Measurements from ENCODE around the gene BAZ1A. TPM values are rescaled to one million over a fixed set of nuclear protein-coding genes. Genes with fewer than 3 reads are reported as not detected.
"Not testable (repeated sequence)": the region's sequence is repeated elsewhere in the genome, so short reads cannot be mapped to it uniquely, and the experiment has no call there.

BAZ1A gene
- total and polyA plus RNA-seq, 5 donors = 5.0 to 11.5 (median 6.8) TPM

DNA sequence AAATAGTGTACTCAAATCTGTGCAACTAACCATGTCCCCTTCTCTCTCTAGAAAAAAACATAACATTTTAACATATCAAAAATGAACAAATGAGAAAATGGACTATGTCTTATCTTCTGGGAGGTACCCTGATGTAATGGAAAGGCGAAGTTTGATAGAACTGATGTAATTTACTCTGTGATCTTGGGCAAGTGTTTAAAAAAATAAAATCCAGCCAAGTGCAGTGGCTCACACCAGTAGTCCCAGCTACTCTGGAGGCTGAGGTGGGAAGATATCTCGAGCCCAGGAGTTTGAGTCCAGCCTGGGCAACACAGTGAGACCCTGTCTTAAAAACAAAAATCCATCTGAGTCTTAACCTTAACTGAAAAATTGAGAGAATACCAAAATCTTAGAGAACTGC is 124.9 kb downstream of the BAZ1A start:
- WGBS = 93% methylated on average over 2 of the region's 2 CpGs
- Histone ChIP-seq H3K9me3 (ENCODE audit: control insufficient read depth, low read length) (no peaks in the 10 kb centered on the region), H3K27ac (ENCODE audit: low read length) (no peak overlapping the region), H3K4me1 (ENCODE audit: control insufficient read depth, insufficient read depth, low read length) (no peaks in the 10 kb centered on the region), H3K4me3 (ENCODE audit: low read length) (no peak overlapping the region), H3K27me3 (ENCODE audit: control insufficient read depth, insufficient read depth) (no peaks in the 10 kb centered on the region)
- intact Hi-C loops (cut with DNase I) = no loop called here
- ATAC-seq (no peak), DNase-seq (no peak)

DNA sequence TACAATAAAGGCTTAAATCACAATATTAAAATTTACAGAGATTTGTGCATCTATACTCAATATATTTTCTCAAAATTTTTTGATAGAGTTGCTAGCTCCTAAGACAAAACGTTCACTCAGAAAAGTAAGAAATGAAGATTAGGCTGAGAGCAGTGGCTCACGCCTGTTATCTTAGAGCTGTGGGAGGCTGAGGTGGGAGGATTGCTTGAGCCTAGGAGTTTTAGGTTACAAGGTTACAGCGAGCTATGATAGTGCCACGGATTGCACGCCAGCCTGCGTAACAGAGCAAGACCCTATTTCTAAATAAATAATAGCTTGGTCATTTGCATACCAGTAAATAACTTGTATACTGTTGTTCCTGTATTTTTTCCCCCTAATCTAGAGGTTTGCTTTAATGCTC is 125.8 kb downstream of the BAZ1A start:
- Histone ChIP-seq H3K27ac (ENCODE audit: low read length) (no peak overlapping the region), H3K4me3 (ENCODE audit: low read length) (no peak overlapping the region), H3K27me3 (ENCODE audit: control insufficient read depth, insufficient read depth) (no peaks in the 10 kb centered on the region), H3K9me3 (ENCODE audit: control insufficient read depth, low read length) (no peaks in the 10 kb centered on the region), H3K4me1 (ENCODE audit: control insufficient read depth, insufficient read depth, low read length) (no peaks in the 10 kb centered on the region)
- ATAC-seq = no peak
- intact Hi-C loops (cut with DNase I) = no loop called here
- WGBS = 68% methylated on average over 6 of the region's 6 CpGs
- DNase-seq = no peak

DNA sequence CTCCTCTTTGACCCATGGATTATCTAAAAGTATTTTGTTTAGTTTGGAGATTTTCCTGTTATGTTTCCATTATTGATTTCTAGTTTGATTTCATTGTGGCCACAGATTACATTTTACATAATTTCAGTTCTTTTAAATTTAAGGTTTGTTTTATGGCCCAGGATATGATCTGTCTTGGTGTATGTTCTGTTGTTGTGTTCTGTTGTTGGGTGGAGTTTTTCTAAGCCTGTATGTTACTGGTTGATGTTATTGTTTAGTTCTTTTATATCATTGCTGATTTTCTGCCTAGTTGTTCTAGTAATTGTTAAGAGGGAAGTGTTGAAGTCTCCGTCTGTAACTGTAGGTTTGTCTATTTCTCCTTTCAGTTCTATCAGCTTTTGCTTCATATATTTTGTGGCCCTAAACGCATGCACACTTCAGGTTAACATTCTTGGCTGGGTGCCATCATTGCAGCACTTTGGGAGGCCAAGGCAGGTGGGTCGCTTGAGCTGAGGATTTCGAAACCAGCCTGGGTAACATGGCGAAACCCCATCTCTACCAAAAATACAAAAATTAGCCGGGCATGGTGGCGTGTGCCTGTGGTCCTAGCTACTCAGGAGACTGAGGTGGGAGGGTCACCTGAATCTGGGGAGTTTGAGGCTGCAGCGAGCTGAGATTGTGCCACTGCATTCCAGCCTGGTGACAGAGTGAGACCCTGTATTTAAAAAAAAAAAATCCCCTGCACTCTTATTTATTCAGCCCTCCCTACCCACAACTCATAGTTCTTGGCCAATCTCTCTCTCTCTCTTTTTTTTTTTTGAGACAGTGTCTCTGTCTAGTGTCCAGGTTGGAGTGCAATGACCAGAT is 132.7 kb downstream of the BAZ1A start:
- Histone ChIP-seq H3K4me1 (ENCODE audit: control insufficient read depth, insufficient read depth, low read length) (no peaks in the 10 kb centered on the region), H3K27ac (ENCODE audit: low read length) (no peak overlapping the region), H3K27me3 (ENCODE audit: control insufficient read depth, insufficient read depth) (no peaks in the 10 kb centered on the region), H3K9me3 (ENCODE audit: control insufficient read depth, low read length) (no peaks in the 10 kb centered on the region), H3K4me3 (ENCODE audit: low read length) (no peak overlapping the region)
- intact Hi-C loops (cut with DNase I) = no loop called here
- 79% methylated on average over 8 of the region's 8 CpGs for WGBS
- DNase-seq (no peak), ATAC-seq (no peak)

- Histone ChIP-seq H3K4me1 (ENCODE audit: control insufficient read depth, insufficient read depth, low read length) (no peaks in the 10 kb centered on the region), H3K4me3 (ENCODE audit: low read length) (no peak overlapping the region), H3K27ac (ENCODE audit: low read length) (no peak overlapping the region), H3K27me3 (ENCODE audit: control insufficient read depth, insufficient read depth) (no peaks in the 10 kb centered on the region), H3K9me3 (ENCODE audit: control insufficient read depth, low read length) (no peaks in the 10 kb centered on the region)
- intact Hi-C loops (cut with DNase I) = no loop called here
- 80% methylated on average over 1 of the region's 1 CpG for WGBS
- ATAC-seq = no peak
- DNase-seq = no peak
These were observed 133.3 kb downstream of the BAZ1A start for GRCh38 chr14:34741840-34742239.

GRCh38 chr14:34740139-34740538 is 135.0 kb downstream of the BAZ1A start:
- H3K9me3 ChIP-seq (ENCODE audit: control insufficient read depth, low read length); H3K27ac ChIP-seq (ENCODE audit: low read length); H3K27me3 ChIP-seq (ENCODE audit: control insufficient read depth, insufficient read depth); H3K4me1 ChIP-seq (ENCODE audit: control insufficient read depth, insufficient read depth, low read length); DNase-seq; intact Hi-C loops (cut with DNase I); H3K4me3 ChIP-seq (ENCODE audit: low read length); ATAC-seq: not testable (repeated sequence)
- WGBS = 85% methylated on average over 6 of the region's 6 CpGs

- intact Hi-C loops (cut with DNase I); DNase-seq; H3K27me3 ChIP-seq (ENCODE audit: control insufficient read depth, insufficient read depth); H3K27ac ChIP-seq (ENCODE audit: low read length); H3K4me1 ChIP-seq (ENCODE audit: control insufficient read depth, insufficient read depth, low read length); H3K9me3 ChIP-seq (ENCODE audit: control insufficient read depth, low read length); H3K4me3 ChIP-seq (ENCODE audit: low read length); ATAC-seq: not testable (repeated sequence)
- 95% methylated on average over 4 of the region's 4 CpGs for WGBS
These were observed 138.1 kb downstream of the BAZ1A start for GRCh38 chr14:34737079-34737478.

- no peak for DNase-seq
- H3K27ac ChIP-seq (ENCODE audit: low read length) = no peak overlapping the region
- no peak overlapping the region for H3K4me3 ChIP-seq (ENCODE audit: low read length)
- no peaks in the 10 kb centered on the region for H3K9me3 ChIP-seq (ENCODE audit: control insufficient read depth, low read length)
- no peaks in the 10 kb centered on the region for H3K4me1 ChIP-seq (ENCODE audit: control insufficient read depth, insufficient read depth, low read length)
- ATAC-seq = no peak
- WGBS = 71% methylated on average over 3 of the region's 3 CpGs
- no peaks in the 10 kb centered on the region for H3K27me3 ChIP-seq (ENCODE audit: control insufficient read depth, insufficient read depth)
- intact Hi-C loops (cut with DNase I) = no loop called here
These were observed 141.9 kb downstream of the BAZ1A start for GRCh38 chr14:34733245-34733644.

DNA sequence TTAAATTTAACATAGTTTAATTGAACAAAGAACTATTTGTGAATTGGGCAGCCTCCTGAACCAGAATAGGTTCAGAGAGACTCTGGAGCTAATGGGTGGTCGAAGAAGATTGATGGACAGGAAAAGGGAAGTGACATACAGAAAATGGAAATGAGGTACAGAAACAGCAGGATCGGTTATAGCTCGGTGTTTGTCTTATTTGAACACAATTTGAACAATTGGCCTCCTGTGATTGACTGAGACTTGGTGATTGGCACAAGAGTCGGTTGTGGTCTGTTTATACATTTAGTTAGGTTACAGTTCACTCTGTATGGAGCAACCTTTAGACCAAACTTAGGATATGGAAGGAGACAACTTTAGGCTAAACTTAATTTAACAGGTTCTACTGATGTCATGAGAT is 142.4 kb downstream of the BAZ1A start:
- no peaks in the 10 kb centered on the region for H3K9me3 ChIP-seq (ENCODE audit: control insufficient read depth, low read length)

GRCh38 chr14:34723867-34724266 is 151.3 kb downstream of the BAZ1A start:
- Histone ChIP-seq H3K27ac (ENCODE audit: low read length) (no peak overlapping the region), H3K9me3 (ENCODE audit: control insufficient read depth, low read length) (no peaks in the 10 kb centered on the region), H3K4me1 (ENCODE audit: control insufficient read depth, insufficient read depth, low read length) (no peaks in the 10 kb centered on the region), H3K4me3 (ENCODE audit: low read length) (no peak overlapping the region), H3K27me3 (ENCODE audit: control insufficient read depth, insufficient read depth) (no peaks in the 10 kb centered on the region)
- no peak for DNase-seq
- WGBS = 88% methylated on average over 3 of the region's 3 CpGs
- no peak for ATAC-seq
- intact Hi-C loops (cut with DNase I) = loop anchor here in 3 of 4 donors (2.0 to 5.0 kb wide), 2 partner anchors 51 to 52 kb away; no protein-coding TSS in a partner anchor

More for the DNA sequence above, 142.4 kb downstream of the BAZ1A start:
- Histone ChIP-seq H3K4me1 (ENCODE audit: control insufficient read depth, insufficient read depth, low read length) (no peaks in the 10 kb centered on the region), H3K27ac (ENCODE audit: low read length) (no peak overlapping the region), H3K27me3 (ENCODE audit: control insufficient read depth, insufficient read depth) (no peaks in the 10 kb centered on the region), H3K4me3 (ENCODE audit: low read length) (no peak overlapping the region)
- DNase-seq (no peak), ATAC-seq (no peak)
- WGBS = 66% methylated on average over 4 of the region's 4 CpGs
- intact Hi-C loops (cut with DNase I) = no loop called here

GRCh38 chr14:34722723-34723545 is 152.2 kb downstream of the BAZ1A start:
- Histone ChIP-seq H3K27me3 (ENCODE audit: control insufficient read depth, insufficient read depth) (no peaks in the 10 kb centered on the region), H3K4me1 (ENCODE audit: control insufficient read depth, insufficient read depth, low read length) (no peaks in the 10 kb centered on the region), H3K27ac (ENCODE audit: low read length) (no peak overlapping the region), H3K9me3 (ENCODE audit: control insufficient read depth, low read length) (no peaks in the 10 kb centered on the region), H3K4me3 (ENCODE audit: low read length) (no peak overlapping the region)
- intact Hi-C loops (cut with DNase I) = loop anchor here in 3 of 4 donors (2.0 to 5.0 kb wide), 2 partner anchors 50 to 51 kb away; no protein-coding TSS in a partner anchor
- ATAC-seq (peak; percentile 57 to 80), DNase-seq (peak in 1 of 3 donors; percentile 65)
- WGBS = 7% methylated on average over 10 of the region's 10 CpGs

- WGBS = 83% methylated on average over 2 of the region's 2 CpGs
- Histone ChIP-seq H3K4me1 (ENCODE audit: control insufficient read depth, insufficient read depth, low read length) (no peaks in the 10 kb centered on the region), H3K9me3 (ENCODE audit: control insufficient read depth, low read length) (no peaks in the 10 kb centered on the region), H3K27me3 (ENCODE audit: control insufficient read depth, insufficient read depth) (no peaks in the 10 kb centered on the region), H3K27ac (ENCODE audit: low read length) (no peak overlapping the region), H3K4me3 (ENCODE audit: low read length) (no peak overlapping the region)
- DNase-seq = no peak
- no peak for ATAC-seq
- intact Hi-C loops (cut with DNase I) = loop anchor here in 3 of 4 donors (2.0 to 5.0 kb wide), 2 partner anchors 48 to 49 kb away; no protein-coding TSS in a partner anchor
These were observed 154.0 kb downstream of the BAZ1A start for GRCh38 chr14:34721129-34721528.
